Liver (tissue), 3 donors: ENCODE data around the gene ODAD2.

ENCODE experiments used
- EGR1 ChIP-seq, 2 donors: IDR thresholded peaks; 2 replicates each; pipeline ENCODE4 v1.6.1; 2016 to 2018; ENCODE audit warnings: antibody characterized with exemption in 2 of 2, low read depth in 2 of 2
- HNF4A ChIP-seq, 2 donors: conservative IDR thresholded peaks; 2 replicates each; pipeline ENCODE4 v1.6.1; 2016; ENCODE audit warnings: antibody characterized with exemption in 2 of 2, mild to moderate bottlenecking in 2 of 2
- JUND ChIP-seq, 2 donors: IDR thresholded peaks; 2 replicates each; pipeline ENCODE4 v1.6.1; 2016; ENCODE audit warnings: antibody characterized with exemption in 2 of 2
- RAD21 ChIP-seq, 2 donors: IDR thresholded peaks; 2 replicates each; pipeline ENCODE4 v1.6.1; 2016; ENCODE audit warnings: antibody characterized with exemption in 2 of 2, mild to moderate bottlenecking in 2 of 2
- RXRA ChIP-seq, 2 donors: IDR thresholded peaks; 2 replicates each; pipeline ENCODE4 v1.6.1; 2017 to 2018; ENCODE audit warnings: antibody characterized with exemption in 2 of 2, mild to moderate bottlenecking in 1 of 2
- SP1 ChIP-seq: IDR thresholded peaks from 2 replicates; pipeline ENCODE4 v1.6.1; 2018; ENCODE audit warnings: antibody characterized with exemption, mild to moderate bottlenecking
- TAF1 ChIP-seq: conservative IDR thresholded peaks from 2 replicates; pipeline ENCODE4 v1.6.1; 2016; ENCODE audit warnings: antibody characterized with exemption, mild to moderate bottlenecking
- TF ChIP-seq, protein P1 (sequence below): IDR thresholded peaks from 2 replicates; pipeline ENCODE4 v1.6.1; 2016; ENCODE audit warnings: antibody characterized with exemption
- TF ChIP-seq, protein P2 (sequence below): IDR thresholded peaks from 2 replicates; pipeline ENCODE4 v1.6.1; 2016; ENCODE audit warnings: antibody characterized with exemption
- TF ChIP-seq, protein P3 (sequence below): fragments of 150-350 bp; IDR thresholded peaks from 2 replicates; pipeline ENCODE4 v1.5.1; 2017; ENCODE audit warnings: improper control_type of control experiment, low read depth, low read length; ENCODE audit not compliant: missing input control
- TF ChIP-seq, protein P4 (sequence below): IDR thresholded peaks from 2 replicates; pipeline ENCODE4 v1.6.1; 2016; ENCODE audit warnings: antibody characterized with exemption, mild to moderate bottlenecking
- TF ChIP-seq, protein P5 (sequence below): IDR thresholded peaks from 2 replicates; pipeline ENCODE4 v1.6.1; 2016; ENCODE audit warnings: antibody characterized with exemption
- donor health status: healthy.
- donor health status: healthy.

DNA sequence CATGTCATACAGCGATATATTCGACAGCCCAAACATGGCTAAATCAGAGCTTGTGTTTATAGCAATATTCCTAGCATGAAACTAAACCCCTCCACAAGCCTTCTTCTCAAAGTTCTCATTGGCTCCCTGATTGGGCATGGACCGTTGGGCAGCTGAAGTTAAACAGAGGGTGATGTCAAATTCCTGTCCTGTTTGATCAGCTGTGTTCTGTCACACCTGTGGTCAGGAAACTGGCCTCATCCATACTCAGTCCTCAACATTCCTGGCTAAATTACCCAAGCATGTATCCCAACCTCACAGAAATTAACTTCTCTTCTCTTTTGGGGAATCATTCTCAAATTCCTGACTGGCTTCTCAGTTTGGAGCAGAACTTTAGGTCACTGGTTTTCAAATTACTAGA, 107.9 kb downstream of the ODAD2 start:
- no peak for TF ChIP-seq TAF1
- no peak for TF ChIP-seq JUND (IDR thresholded peaks at IDR 0.05)
- TF ChIP-seq, protein P1, sequence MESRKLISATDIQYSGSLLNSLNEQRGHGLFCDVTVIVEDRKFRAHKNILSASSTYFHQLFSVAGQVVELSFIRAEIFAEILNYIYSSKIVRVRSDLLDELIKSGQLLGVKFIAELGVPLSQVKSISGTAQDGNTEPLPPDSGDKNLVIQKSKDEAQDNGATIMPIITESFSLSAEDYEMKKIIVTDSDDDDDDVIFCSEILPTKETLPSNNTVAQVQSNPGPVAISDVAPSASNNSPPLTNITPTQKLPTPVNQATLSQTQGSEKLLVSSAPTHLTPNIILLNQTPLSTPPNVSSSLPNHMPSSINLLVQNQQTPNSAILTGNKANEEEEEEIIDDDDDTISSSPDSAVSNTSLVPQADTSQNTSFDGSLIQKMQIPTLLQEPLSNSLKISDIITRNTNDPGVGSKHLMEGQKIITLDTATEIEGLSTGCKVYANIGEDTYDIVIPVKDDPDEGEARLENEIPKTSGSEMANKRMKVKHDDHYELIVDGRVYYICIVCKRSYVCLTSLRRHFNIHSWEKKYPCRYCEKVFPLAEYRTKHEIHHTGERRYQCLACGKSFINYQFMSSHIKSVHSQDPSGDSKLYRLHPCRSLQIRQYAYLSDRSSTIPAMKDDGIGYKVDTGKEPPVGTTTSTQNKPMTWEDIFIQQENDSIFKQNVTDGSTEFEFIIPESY = no peak
- TF ChIP-seq, protein P2, sequence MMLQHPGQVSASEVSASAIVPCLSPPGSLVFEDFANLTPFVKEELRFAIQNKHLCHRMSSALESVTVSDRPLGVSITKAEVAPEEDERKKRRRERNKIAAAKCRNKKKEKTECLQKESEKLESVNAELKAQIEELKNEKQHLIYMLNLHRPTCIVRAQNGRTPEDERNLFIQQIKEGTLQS = no peak
- TF ChIP-seq, protein P3, sequence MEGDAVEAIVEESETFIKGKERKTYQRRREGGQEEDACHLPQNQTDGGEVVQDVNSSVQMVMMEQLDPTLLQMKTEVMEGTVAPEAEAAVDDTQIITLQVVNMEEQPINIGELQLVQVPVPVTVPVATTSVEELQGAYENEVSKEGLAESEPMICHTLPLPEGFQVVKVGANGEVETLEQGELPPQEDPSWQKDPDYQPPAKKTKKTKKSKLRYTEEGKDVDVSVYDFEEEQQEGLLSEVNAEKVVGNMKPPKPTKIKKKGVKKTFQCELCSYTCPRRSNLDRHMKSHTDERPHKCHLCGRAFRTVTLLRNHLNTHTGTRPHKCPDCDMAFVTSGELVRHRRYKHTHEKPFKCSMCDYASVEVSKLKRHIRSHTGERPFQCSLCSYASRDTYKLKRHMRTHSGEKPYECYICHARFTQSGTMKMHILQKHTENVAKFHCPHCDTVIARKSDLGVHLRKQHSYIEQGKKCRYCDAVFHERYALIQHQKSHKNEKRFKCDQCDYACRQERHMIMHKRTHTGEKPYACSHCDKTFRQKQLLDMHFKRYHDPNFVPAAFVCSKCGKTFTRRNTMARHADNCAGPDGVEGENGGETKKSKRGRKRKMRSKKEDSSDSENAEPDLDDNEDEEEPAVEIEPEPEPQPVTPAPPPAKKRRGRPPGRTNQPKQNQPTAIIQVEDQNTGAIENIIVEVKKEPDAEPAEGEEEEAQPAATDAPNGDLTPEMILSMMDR = no peak
- no peak for TF ChIP-seq RAD21 (IDR thresholded peaks at IDR 0.05)
- TF ChIP-seq, protein P4, sequence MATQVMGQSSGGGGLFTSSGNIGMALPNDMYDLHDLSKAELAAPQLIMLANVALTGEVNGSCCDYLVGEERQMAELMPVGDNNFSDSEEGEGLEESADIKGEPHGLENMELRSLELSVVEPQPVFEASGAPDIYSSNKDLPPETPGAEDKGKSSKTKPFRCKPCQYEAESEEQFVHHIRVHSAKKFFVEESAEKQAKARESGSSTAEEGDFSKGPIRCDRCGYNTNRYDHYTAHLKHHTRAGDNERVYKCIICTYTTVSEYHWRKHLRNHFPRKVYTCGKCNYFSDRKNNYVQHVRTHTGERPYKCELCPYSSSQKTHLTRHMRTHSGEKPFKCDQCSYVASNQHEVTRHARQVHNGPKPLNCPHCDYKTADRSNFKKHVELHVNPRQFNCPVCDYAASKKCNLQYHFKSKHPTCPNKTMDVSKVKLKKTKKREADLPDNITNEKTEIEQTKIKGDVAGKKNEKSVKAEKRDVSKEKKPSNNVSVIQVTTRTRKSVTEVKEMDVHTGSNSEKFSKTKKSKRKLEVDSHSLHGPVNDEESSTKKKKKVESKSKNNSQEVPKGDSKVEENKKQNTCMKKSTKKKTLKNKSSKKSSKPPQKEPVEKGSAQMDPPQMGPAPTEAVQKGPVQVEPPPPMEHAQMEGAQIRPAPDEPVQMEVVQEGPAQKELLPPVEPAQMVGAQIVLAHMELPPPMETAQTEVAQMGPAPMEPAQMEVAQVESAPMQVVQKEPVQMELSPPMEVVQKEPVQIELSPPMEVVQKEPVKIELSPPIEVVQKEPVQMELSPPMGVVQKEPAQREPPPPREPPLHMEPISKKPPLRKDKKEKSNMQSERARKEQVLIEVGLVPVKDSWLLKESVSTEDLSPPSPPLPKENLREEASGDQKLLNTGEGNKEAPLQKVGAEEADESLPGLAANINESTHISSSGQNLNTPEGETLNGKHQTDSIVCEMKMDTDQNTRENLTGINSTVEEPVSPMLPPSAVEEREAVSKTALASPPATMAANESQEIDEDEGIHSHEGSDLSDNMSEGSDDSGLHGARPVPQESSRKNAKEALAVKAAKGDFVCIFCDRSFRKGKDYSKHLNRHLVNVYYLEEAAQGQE = no peak
- TF ChIP-seq SP1 = no peak
- no peak for TF ChIP-seq HNF4A (conservative IDR thresholded peaks at IDR 0.05)
- TF ChIP-seq EGR1 (IDR thresholded peaks at IDR 0.05; ENCODE audit: low read depth in 2 of 2) = no peak
- TF ChIP-seq, protein P5, sequence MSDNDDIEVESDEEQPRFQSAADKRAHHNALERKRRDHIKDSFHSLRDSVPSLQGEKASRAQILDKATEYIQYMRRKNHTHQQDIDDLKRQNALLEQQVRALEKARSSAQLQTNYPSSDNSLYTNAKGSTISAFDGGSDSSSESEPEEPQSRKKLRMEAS = no peak
- no peak for TF ChIP-seq RXRA (IDR thresholded peaks at IDR 0.05)
